ENCODE results near the gene NUP85. TPM values are rescaled to one million over a fixed set of nuclear protein-coding genes. Genes with fewer than 3 reads are reported as not detected.

The NUP85 gene
- total RNA-seq, 5 donors from 2014 or later (not counting 1 experiment from before 2014, with no cell fraction given), result 56.2 to 128 (median 106) TPM

- no peaks in the 10 kb centered on the region for H3K27me3 ChIP-seq (replicated peaks in 1 of 2; ENCODE audit: control insufficient read depth in 2 of 2, extremely low read depth in 1 of 2, insufficient read depth in 2 of 2, low read length in 1 of 2)
- Mint-ChIP-seq H3K27ac (peak overlapping the region; percentile 92 to 93), H3K36me3 (peaks cover 8% of the 10 kb centered on the region), H3K4me3 (peak overlapping the region; percentile 89 to 92 (median 90)), H3K4me1 (peaks cover 40 to 51% (median 47%) of the 10 kb centered on the region in 3 donors), H3K27me3 (no peaks in the 10 kb centered on the region), H3K9me3 (no peaks in the 10 kb centered on the region)
- H3K27ac ChIP-seq (ENCODE audit: low read length), result no peak overlapping the region
- H3K4me3 ChIP-seq (ENCODE audit: control insufficient read depth in 1 of 2, extremely low read depth in 1 of 2, low read length in 1 of 2), result peak overlapping the region; percentile 91 to 94
- CTCF ChIA-PET, result interaction anchor here in 1 of 2 donors (0.6 to 2.0 kb wide), 4 partner anchors 9 to 109 kb away, joined by 3 to 9 read pairs (median 5); no protein-coding TSS in a partner anchor
- no peaks in the 10 kb centered on the region for H3K9me3 ChIP-seq
- DNase-seq, result no peak
- 20% methylated on average over 1 of the region's 8 CpGs for WGBS (ENCODE audit: insufficient coverage)
- H3K36me3 ChIP-seq (ENCODE audit: control insufficient read depth in 2 of 2, extremely low read depth in 1 of 2, insufficient read depth in 1 of 2, low read length in 1 of 2), result peaks cover 0 to 36% of the 10 kb centered on the region in 2 donors
- H3K4me1 ChIP-seq (ENCODE audit: control insufficient read depth in 1 of 2, extremely low read depth in 1 of 2, insufficient read depth in 2 of 2, low read length in 2 of 2), result peaks cover 20 to 45% of the 10 kb centered on the region in 2 experiments
- POLR2A ChIA-PET, result no interaction called here
- ATAC-seq (replicated peaks in 1 of 4), result no peak
Observed at GRCh38 chr17:75181110-75181509, 24.4 kb upstream of the NUP85 start.

GRCh38 chr17:75181608-75182318 lies 23.7 kb upstream of the NUP85 start:
- 0% methylated on average over 34 of the region's 34 CpGs for WGBS (ENCODE audit: insufficient coverage)
- Mint-ChIP-seq H3K27ac (peak overlapping the region; percentile 92 to 93), H3K9me3 (no peaks in the 10 kb centered on the region), H3K36me3 (peaks cover 4% of the 10 kb centered on the region), H3K4me3 (peak overlapping the region; percentile 89 to 92 (median 90)), H3K27me3 (no peaks in the 10 kb centered on the region), H3K4me1 (peaks cover 36 to 47% (median 44%) of the 10 kb centered on the region in 3 donors)
- Histone ChIP-seq H3K4me1 (ENCODE audit: control insufficient read depth in 1 of 2, extremely low read depth in 1 of 2, insufficient read depth in 2 of 2, low read length in 2 of 2) (peaks cover 20 to 43% of the 10 kb centered on the region in 2 experiments), H3K27me3 (replicated peaks in 1 of 2; ENCODE audit: control insufficient read depth in 2 of 2, extremely low read depth in 1 of 2, insufficient read depth in 2 of 2, low read length in 1 of 2) (no peaks in the 10 kb centered on the region), H3K9me3 (no peaks in the 10 kb centered on the region), H3K36me3 (ENCODE audit: control insufficient read depth in 2 of 2, extremely low read depth in 1 of 2, insufficient read depth in 1 of 2, low read length in 1 of 2) (peaks cover 0 to 29% of the 10 kb centered on the region in 2 donors), H3K4me3 (ENCODE audit: control insufficient read depth in 1 of 2, extremely low read depth in 1 of 2, low read length in 1 of 2) (peak overlapping the region; percentile 91 to 94), H3K27ac (ENCODE audit: low read length) (peak overlapping the region; percentile 98)
- DNase-seq (peak in 34 of 35 experiments; percentile 1 to 65 (median 25)), ATAC-seq (replicated peaks in 1 of 4) (peak in 2 of 4 experiments; percentile 0 to 11)
- POLR2A ChIA-PET, result no interaction called here
- CTCF ChIA-PET, result interaction anchor here in 1 of 2 donors (0.6 to 2.0 kb wide), 3 partner anchors 10 to 109 kb away, joined by 3 to 9 read pairs (median 5); no protein-coding TSS in a partner anchor

DNA sequence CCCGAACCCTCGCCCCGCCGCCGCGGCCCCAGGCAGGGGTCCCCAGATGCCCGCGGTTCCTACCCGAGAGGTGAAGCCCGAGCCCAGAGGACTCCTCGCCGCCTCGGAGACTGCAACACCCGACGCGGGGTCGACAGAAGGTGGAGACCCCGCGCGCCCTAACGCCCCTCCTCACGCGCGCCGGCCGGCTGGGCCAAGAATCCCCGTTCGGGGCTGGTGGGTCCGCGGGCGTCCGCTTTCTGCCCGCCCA lies 23.2 kb upstream of the NUP85 start:
- Mint-ChIP-seq H3K4me3 (peak overlapping the region; percentile 89 to 92 (median 90)), H3K27me3 (no peaks in the 10 kb centered on the region), H3K36me3 (peaks cover 3% of the 10 kb centered on the region), H3K9me3 (no peaks in the 10 kb centered on the region), H3K4me1 (peaks cover 34 to 46% (median 43%) of the 10 kb centered on the region in 3 donors), H3K27ac (peak overlapping the region; percentile 92 to 93)
- peaks cover 0 to 27% of the 10 kb centered on the region in 2 donors for H3K36me3 ChIP-seq (ENCODE audit: control insufficient read depth in 2 of 2, extremely low read depth in 1 of 2, insufficient read depth in 1 of 2, low read length in 1 of 2)
- WGBS (ENCODE audit: insufficient coverage), result 0% methylated on average over 33 of the region's 33 CpGs
- H3K4me1 ChIP-seq (ENCODE audit: control insufficient read depth in 1 of 2, extremely low read depth in 1 of 2, insufficient read depth in 2 of 2, low read length in 2 of 2), result peaks cover 20 to 40% of the 10 kb centered on the region in 2 experiments
- ATAC-seq (replicated peaks in 1 of 4) (peak; percentile 3 to 12 (median 8)), DNase-seq (peak in 2 of 35 experiments; percentile 2 to 25)
- ChIA-PET POLR2A (no interaction called here), CTCF (no interaction called here)
- H3K27me3 ChIP-seq (replicated peaks in 1 of 2; ENCODE audit: control insufficient read depth in 2 of 2, extremely low read depth in 1 of 2, insufficient read depth in 2 of 2, low read length in 1 of 2), result no peaks in the 10 kb centered on the region
- H3K9me3 ChIP-seq, result no peaks in the 10 kb centered on the region
- peak overlapping the region; percentile 91 to 94 for H3K4me3 ChIP-seq (ENCODE audit: control insufficient read depth in 1 of 2, extremely low read depth in 1 of 2, low read length in 1 of 2)
- H3K27ac ChIP-seq (ENCODE audit: low read length), result peak overlapping the region; percentile 98

DNA sequence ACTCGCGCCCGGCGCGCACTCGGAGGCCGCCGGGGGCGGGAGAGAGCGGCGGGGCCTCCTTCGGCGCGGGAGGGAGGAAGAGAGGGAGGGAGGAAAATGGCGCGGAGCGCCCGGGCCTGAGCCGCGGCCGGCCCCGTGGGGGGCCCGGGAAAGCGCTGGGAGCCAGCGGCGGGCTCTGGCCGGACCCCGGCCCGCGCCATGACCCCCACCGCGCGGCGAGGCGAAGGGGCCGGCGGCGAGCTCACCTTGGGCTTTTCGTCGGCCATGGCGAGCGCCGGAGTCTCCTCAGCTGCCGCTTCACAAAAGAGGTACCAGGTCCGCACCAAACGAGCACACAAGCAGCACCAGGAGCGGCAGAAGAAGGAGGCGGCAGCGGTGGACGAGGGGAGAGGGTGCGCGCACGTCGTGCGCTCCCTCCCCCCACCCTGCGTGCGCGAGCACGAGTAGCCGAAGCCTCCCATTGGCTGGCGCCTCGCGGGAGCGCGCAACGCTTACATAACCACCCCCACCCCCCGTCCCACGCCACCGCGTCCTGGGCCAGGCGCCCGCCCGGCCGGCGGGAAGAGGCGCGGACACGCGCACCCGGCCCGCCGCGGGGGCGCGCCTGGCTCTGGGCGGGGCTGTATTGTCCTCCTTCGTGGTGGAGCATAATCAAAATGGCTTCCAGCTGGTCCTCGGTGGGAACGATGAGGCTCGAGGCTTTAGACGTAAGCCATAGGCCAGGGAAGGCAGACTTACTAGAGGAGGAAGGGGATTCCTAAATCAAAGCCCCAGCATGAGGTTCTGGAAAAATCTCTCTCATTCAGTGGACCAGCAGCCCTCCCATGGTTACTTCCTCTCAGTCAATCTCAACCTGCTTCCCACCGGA lies 22.7 kb upstream of the NUP85 start, which contains the start of gene SUMO2:
TSS of gene SUMO2 (minus strand) at position 391 of the 868 bp plus-strand sequence. CDS start at position 266, 125 bp downstream.
- ATAC-seq (replicated peaks in 1 of 4) (peak; percentile 81 to 86 (median 85)), DNase-seq (peak; percentile 89 to 98 (median 94))
- ChIA-PET POLR2A (interaction anchor here (0.6 kb wide), 2 partner anchors 78 to 921 kb away, joined by 3 to 5 read pairs; partner anchors contain the start of gene EXOC7 (in 1 of the 2)), CTCF (interaction anchor here in 1 of 2 donors (0.6 to 1.3 kb wide), 4 partner anchors 9 to 80 kb away, joined by 4 to 5 read pairs (median 4); no protein-coding TSS in a partner anchor)
- H3K27me3 ChIP-seq (replicated peaks in 1 of 2; ENCODE audit: control insufficient read depth in 2 of 2, extremely low read depth in 1 of 2, insufficient read depth in 2 of 2, low read length in 1 of 2), result no peaks in the 10 kb centered on the region
- no peaks in the 10 kb centered on the region for H3K9me3 Mint-ChIP-seq
- WGBS (ENCODE audit: insufficient coverage), result under 1% methylated on average over 62 of the region's 92 CpGs
- H3K27me3 Mint-ChIP-seq, result no peaks in the 10 kb centered on the region
- H3K4me1 Mint-ChIP-seq, result peaks cover 34 to 46% (median 43%) of the 10 kb centered on the region in 3 donors
- H3K4me3 Mint-ChIP-seq, result peak within 1 kb of the TSS; percentile 89 to 92 (median 90)
- H3K36me3 ChIP-seq (ENCODE audit: control insufficient read depth in 2 of 2, extremely low read depth in 1 of 2, insufficient read depth in 1 of 2, low read length in 1 of 2), result peaks cover 0 to 23% of the 10 kb centered on the region in 2 donors
- H3K27ac ChIP-seq (ENCODE audit: low read length), result peak within 1 kb of the TSS; percentile 98
- H3K4me3 ChIP-seq (ENCODE audit: control insufficient read depth in 1 of 2, extremely low read depth in 1 of 2, low read length in 1 of 2), result peak within 1 kb of the TSS; percentile 91 to 94
- peak within 1 kb of the TSS; percentile 97 to 98 for H3K27ac Mint-ChIP-seq
- no peaks in the 10 kb centered on the region for H3K9me3 ChIP-seq
- peaks cover 3% of the 10 kb centered on the region for H3K36me3 Mint-ChIP-seq
- H3K4me1 ChIP-seq (ENCODE audit: control insufficient read depth in 1 of 2, extremely low read depth in 1 of 2, insufficient read depth in 2 of 2, low read length in 2 of 2), result peaks cover 20 to 37% of the 10 kb centered on the region in 2 experiments

DNA sequence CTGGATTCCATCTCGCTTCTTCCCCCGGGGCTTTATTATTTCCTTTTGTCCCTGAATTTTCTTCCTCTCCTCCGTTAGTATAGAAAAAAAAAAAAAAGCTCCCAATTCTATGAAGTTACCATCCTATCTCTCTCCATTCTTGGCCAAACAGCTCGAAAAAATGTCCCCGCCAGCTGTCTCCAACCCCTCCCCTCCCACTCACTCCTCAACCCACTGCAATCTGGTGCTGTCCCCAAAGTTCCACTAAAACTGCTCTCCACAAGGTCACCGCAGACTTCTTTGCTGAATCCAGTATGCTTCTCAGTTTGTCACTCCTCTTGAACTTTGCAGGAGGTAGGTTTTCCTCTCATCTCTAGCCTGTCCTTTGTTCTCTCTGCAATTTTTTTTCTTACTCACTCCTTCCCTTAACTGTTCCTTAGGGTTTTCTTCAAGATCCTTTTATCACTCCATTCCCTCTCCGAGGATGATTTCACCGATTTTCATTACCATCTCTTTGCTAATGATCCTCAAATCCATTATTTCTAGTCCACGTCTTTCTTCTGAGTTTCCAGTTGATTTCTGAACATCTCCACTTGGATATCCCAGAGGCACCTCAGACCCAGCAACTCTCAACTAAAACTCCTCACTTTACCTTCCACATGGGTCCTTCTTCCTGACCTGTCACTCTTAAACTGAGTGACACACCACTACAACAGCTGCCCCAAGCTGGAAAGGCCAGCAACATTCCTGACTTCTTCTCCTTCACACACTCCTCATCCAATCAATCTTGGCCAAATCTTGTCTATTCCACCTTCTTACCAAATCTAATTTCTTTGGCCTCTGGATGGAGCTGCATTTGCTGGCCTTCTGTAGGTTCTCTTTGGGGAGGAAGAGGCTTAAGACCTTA lies 21.2 kb upstream of the NUP85 start:
- Histone ChIP-seq H3K27ac (ENCODE audit: low read length) (peak overlapping the region; percentile 98), H3K4me1 (ENCODE audit: control insufficient read depth in 1 of 2, extremely low read depth in 1 of 2, insufficient read depth in 2 of 2, low read length in 2 of 2) (peaks cover 20 to 23% of the 10 kb centered on the region in 2 experiments), H3K9me3 (no peaks in the 10 kb centered on the region), H3K27me3 (replicated peaks in 1 of 2; ENCODE audit: control insufficient read depth in 2 of 2, extremely low read depth in 1 of 2, insufficient read depth in 2 of 2, low read length in 1 of 2) (no peaks in the 10 kb centered on the region), H3K36me3 (ENCODE audit: control insufficient read depth in 2 of 2, extremely low read depth in 1 of 2, insufficient read depth in 1 of 2, low read length in 1 of 2) (peaks cover 0 to 12% of the 10 kb centered on the region in 2 donors), H3K4me3 (ENCODE audit: control insufficient read depth in 1 of 2, extremely low read depth in 1 of 2, low read length in 1 of 2) (no peak overlapping the region)
- no peaks in the 10 kb centered on the region for H3K9me3 Mint-ChIP-seq
- H3K4me3 Mint-ChIP-seq, result peak overlapping the region; percentile 81 to 89 (median 84)
- 92% methylated on average over 7 of the region's 9 CpGs for WGBS (ENCODE audit: insufficient coverage)
- H3K36me3 Mint-ChIP-seq, result peaks cover 3% of the 10 kb centered on the region
- ATAC-seq (replicated peaks in 1 of 4) (no peak), DNase-seq (no peak)
- H3K27ac Mint-ChIP-seq, result peak overlapping the region; percentile 97 to 98
- H3K27me3 Mint-ChIP-seq, result no peaks in the 10 kb centered on the region
- ChIA-PET POLR2A (interaction anchor here (0.5 to 0.7 kb wide), 5 partner anchors 13 to 225 kb away, joined by 3 to 11 read pairs (median 5); no protein-coding TSS in a partner anchor), CTCF (interaction anchor here (0.6 to 1.3 kb wide), 5 partner anchors 18 to 563 kb away, joined by 3 to 5 read pairs (median 3); no protein-coding TSS in a partner anchor)
- H3K4me1 Mint-ChIP-seq, result peaks cover 34 to 40% (median 39%) of the 10 kb centered on the region in 3 donors

Measured in T-cell (primary cell).